Ovary (tissue), 9 donors: ENCODE data around the gene CDC42. TPM values are rescaled to one million over a fixed set of nuclear protein-coding genes. Genes with fewer than 3 reads are reported as not detected.
A peak's percentile ranks its signal among the peaks of the same experiment; 100 is the strongest.

Experiments used
- DNase-seq, 5 donors: peaks; one replicate each; pipeline ENCODE4 v3.0.0-alpha.2; 2019 to 2020
- H3K27ac ChIP-seq, 2 donors: fragments of 200-600 bp; one replicate each; pipeline versions ENCODE4 v1.5.1 to v1.8.0; 2019 to 2022
- H3K27me3 ChIP-seq: fragments of 200-600 bp; one replicate; pipeline ENCODE4 v1.8.0; 2022
- H3K36me3 ChIP-seq: fragments of 200-600 bp; sonication (generic); one replicate; pipeline ENCODE4 v1.5.1; 2019
- H3K4me1 ChIP-seq: one replicate; pipeline ENCODE4 v1.8.1; 2013; ENCODE audit warnings: mild to moderate bottlenecking, moderate library complexity; ENCODE audit not compliant: insufficient read depth
- H3K4me3 ChIP-seq: fragments of 200-600 bp; sonication (generic); one replicate; pipeline ENCODE4 v1.5.1; 2017
- H3K9me3 ChIP-seq, 2 donors: fragments of 200-600 bp in 1 of 2; sonication (generic) in 1 of 2; one replicate each; pipeline versions ENCODE4 v1.5.1 to v1.8.1; 2013 to 2019; ENCODE audit warnings: mild to moderate bottlenecking in 1 of 2, moderate library complexity in 1 of 2
- EP300 ChIP-seq: sonication (generic); formaldehyde crosslinking; IDR thresholded peaks from one replicate; pipeline ENCODE4 v1.6.1; 2017; ENCODE audit warnings: antibody characterized with exemption
- POLR2A ChIP-seq: fragments of 450-650 bp; IDR thresholded peaks from one replicate; pipeline ENCODE4 v1.6.1; 2017; ENCODE audit warnings: antibody characterized with exemption, mild to moderate bottlenecking, moderate library complexity
- WGBS, 3 donors: extraction: QIAGEN DNeasy Blood & Tissue Kit in 1 of 3; methylation state at CpG; one replicate each; pipeline versions ENCODE4 v1.1.5 to v1.1.7; 2013 to 2017; 5-methylcytosine and 5-hydroxymethylcytosine counted together
- intact Hi-C, 4 donors: fragments of 100-400 bp; cut with DNase I; formaldehyde crosslinking; loops; one replicate each; pipeline versions ENCODE4 v1.11.0 to v1.15.1; 2022 to 2023
- polyA plus RNA-seq, 2 donors: library from polyadenylated mRNA; stranded (reverse); fragments of 200-250 nt in 1 of 2; fragments of 350-450 nt in 1 of 2; fragmentation: Illumina TruSeq in 1 of 2; extraction: RNeasy Lipid Tissue Mini Kit (QIAGEN cat#74804) in 1 of 2; gene quantifications; one replicate each; pipeline ENCODE4 v1.2.3, GENCODE V29; 2013 to 2014
- total RNA-seq, 7 donors: library from RNA; depleted of rRNA in 2 of 7; stranded (reverse); fragments of >200 nt in 2 of 7; fragmentation: NEBNext Ultra II Directional in 3 of 7; extraction: Animal tissue kit (Norgen Biotek cat#: 25700) in 3 of 7; gene quantifications; one replicate each; pipeline versions ENCODE4 v1.1.0 to v1.2.4, GENCODE V29; 2016 to 2023
- TF ChIP-seq, protein P1 (sequence below), 3 donors: fragments of 450-650 bp in 2 of 3; fragments of 200-600 bp in 1 of 3; IDR thresholded peaks; one replicate each; pipeline versions ENCODE4 v1.5.1 to v1.8.0; 2016 to 2022; ENCODE audit warnings: antibody characterized with exemption in 3 of 3, mild to moderate bottlenecking in 1 of 3
- donor health status: DM: no; HTN: no; CAD: no; lungs with moderate emphysema.
- donor health status: DM: no; HTN: no; CAD: no.
- donor health status: Bipolar disorder and iron deficiency.
- donor health status: DM: yes; HTN: yes; CAD: no.
- donor health status: DM: no; HTN: no; CAD: no.
- donor health status: DM: yes; HTN: yes; CAD: no.

Gene CDC42
- total and polyA plus RNA-seq, 9 donors: 111 to 238 (median 200) TPM

GRCh38 chr1:22112554-22112953 is 60.0 kb downstream of the CDC42 start:
- intact Hi-C loops: no loop called here
- H3K36me3 ChIP-seq: no peaks in the 10 kb centered on the region
- H3K4me3 ChIP-seq: no peak overlapping the region
- H3K4me1 ChIP-seq: peaks cover 42% of the 10 kb centered on the region
- no peaks in the 10 kb centered on the region for H3K27me3 ChIP-seq
- WGBS, 3 donors: 72 to 79% (median 79%) methylated on average over 3 of the region's 3 CpGs
- no peak for DNase-seq
- no peaks in the 10 kb centered on the region for H3K9me3 ChIP-seq
- no peak overlapping the region for H3K27ac ChIP-seq
- TF ChIP-seq EP300: no peak
- TF ChIP-seq POLR2A: no peak
- TF ChIP-seq, protein P1, sequence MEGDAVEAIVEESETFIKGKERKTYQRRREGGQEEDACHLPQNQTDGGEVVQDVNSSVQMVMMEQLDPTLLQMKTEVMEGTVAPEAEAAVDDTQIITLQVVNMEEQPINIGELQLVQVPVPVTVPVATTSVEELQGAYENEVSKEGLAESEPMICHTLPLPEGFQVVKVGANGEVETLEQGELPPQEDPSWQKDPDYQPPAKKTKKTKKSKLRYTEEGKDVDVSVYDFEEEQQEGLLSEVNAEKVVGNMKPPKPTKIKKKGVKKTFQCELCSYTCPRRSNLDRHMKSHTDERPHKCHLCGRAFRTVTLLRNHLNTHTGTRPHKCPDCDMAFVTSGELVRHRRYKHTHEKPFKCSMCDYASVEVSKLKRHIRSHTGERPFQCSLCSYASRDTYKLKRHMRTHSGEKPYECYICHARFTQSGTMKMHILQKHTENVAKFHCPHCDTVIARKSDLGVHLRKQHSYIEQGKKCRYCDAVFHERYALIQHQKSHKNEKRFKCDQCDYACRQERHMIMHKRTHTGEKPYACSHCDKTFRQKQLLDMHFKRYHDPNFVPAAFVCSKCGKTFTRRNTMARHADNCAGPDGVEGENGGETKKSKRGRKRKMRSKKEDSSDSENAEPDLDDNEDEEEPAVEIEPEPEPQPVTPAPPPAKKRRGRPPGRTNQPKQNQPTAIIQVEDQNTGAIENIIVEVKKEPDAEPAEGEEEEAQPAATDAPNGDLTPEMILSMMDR (IDR thresholded peaks at IDR 0.05): no peak

GRCh38 chr1:22114083-22115012 is 61.8 kb downstream of the CDC42 start:
- intact Hi-C loops: no loop called here
- Histone ChIP-seq H3K9me3 (no peaks in the 10 kb centered on the region), H3K36me3 (no peaks in the 10 kb centered on the region), H3K4me1 (peaks cover 43% of the 10 kb centered on the region), H3K27ac (peak overlapping the region; percentile 39 to 72), H3K27me3 (no peaks in the 10 kb centered on the region), H3K4me3 (no peak overlapping the region)
- TF ChIP-seq EP300 (no peak), POLR2A (no peak)
- TF ChIP-seq, protein P1 (IDR thresholded peaks at IDR 0.05): no peak
- DNase-seq: peak; percentile 74 to 88 (median 87)
- 11 to 14% (median 13%) methylated on average over 18 of the region's 18 CpGs for WGBS, 3 donors

- H3K9me3 ChIP-seq: no peaks in the 10 kb centered on the region
- H3K27ac ChIP-seq: peak overlapping the region in 1 of 2 donors; percentile 72
- WGBS, 3 donors: 72 to 81% (median 77%) methylated on average over 6 of the region's 6 CpGs
- intact Hi-C loops: no loop called here
- no peaks in the 10 kb centered on the region for H3K27me3 ChIP-seq
- peak in 1 of 5 donors; percentile 12 for DNase-seq
- TF ChIP-seq, protein P1 (IDR thresholded peaks at IDR 0.05): no peak
- no peak for TF ChIP-seq EP300
- TF ChIP-seq POLR2A: no peak
- H3K4me3 ChIP-seq: no peak overlapping the region
- peaks cover 41% of the 10 kb centered on the region for H3K4me1 ChIP-seq
- H3K36me3 ChIP-seq: no peaks in the 10 kb centered on the region
These were observed 62.8 kb downstream of the CDC42 start for GRCh38 chr1:22115286-22115685.

- Histone ChIP-seq H3K9me3 (no peaks in the 10 kb centered on the region), H3K4me3 (no peak overlapping the region), H3K27ac (peak overlapping the region in 1 of 2 donors; percentile 42), H3K4me1 (peaks cover 34% of the 10 kb centered on the region), H3K36me3 (no peaks in the 10 kb centered on the region), H3K27me3 (no peaks in the 10 kb centered on the region)
- intact Hi-C loops: no loop called here
- 52 to 60% (median 55%) methylated on average over 4 of the region's 4 CpGs for WGBS, 3 donors
- TF ChIP-seq POLR2A (no peak), EP300 (no peak)
- TF ChIP-seq, protein P1 (IDR thresholded peaks at IDR 0.05): no peak
- DNase-seq: peak in 2 of 5 donors; percentile 16 to 45
These were observed 64.7 kb downstream of the CDC42 start for GRCh38 chr1:22117238-22117637.
